ENCODE measurements around the gene BAIAP2L2.
"Not testable (repeated sequence)": the region's sequence is repeated elsewhere in the genome, so short reads cannot be mapped to it uniquely, and the experiment has no call there.

The BAIAP2L2 gene

GRCh38 chr22:38080474-38080849 lies 30.0 kb downstream of the BAIAP2L2 start:
- H3K4me3 ChIP-seq (ENCODE audit: low read depth, low read length): no peak overlapping the region
- DNase-seq (ENCODE audit: low read depth): no peak
- TF ChIP-seq CTCF (IDR thresholded peaks at IDR 0.05; ENCODE audit: insufficient read depth, low read depth, low read length, missing control alignments): no peak

GRCh38 chr22:38079804-38080203 lies 30.7 kb downstream of the BAIAP2L2 start:
- DNase-seq (ENCODE audit: low read depth): no peak
- H3K4me3 ChIP-seq (ENCODE audit: low read depth, low read length): no peak overlapping the region
- TF ChIP-seq CTCF (IDR thresholded peaks at IDR 0.05; ENCODE audit: insufficient read depth, low read depth, low read length, missing control alignments): no peak

GRCh38 chr22:38079208-38079607 lies 31.3 kb downstream of the BAIAP2L2 start:
- H3K4me3 ChIP-seq (ENCODE audit: low read depth, low read length); DNase-seq (ENCODE audit: low read depth): not testable (repeated sequence)

- no peak for TF ChIP-seq CTCF (IDR thresholded peaks at IDR 0.05; ENCODE audit: insufficient read depth, low read depth, low read length, missing control alignments)
- no peak overlapping the region for H3K4me3 ChIP-seq (ENCODE audit: low read depth, low read length)
- DNase-seq (ENCODE audit: low read depth): no peak
These were observed 32.2 kb downstream of the BAIAP2L2 start for GRCh38 chr22:38078046-38078840.

- TF ChIP-seq CTCF (IDR thresholded peaks at IDR 0.05; ENCODE audit: insufficient read depth, low read depth, low read length, missing control alignments): no peak
- H3K4me3 ChIP-seq (ENCODE audit: low read depth, low read length): no peak overlapping the region
- DNase-seq (ENCODE audit: low read depth): no peak
These were observed 32.9 kb downstream of the BAIAP2L2 start for GRCh38 chr22:38077595-38077994.

GRCh38 chr22:38077096-38077495 lies 33.4 kb downstream of the BAIAP2L2 start:
- TF ChIP-seq CTCF (IDR thresholded peaks at IDR 0.05; ENCODE audit: insufficient read depth, low read depth, low read length, missing control alignments): no peak
- DNase-seq (ENCODE audit: low read depth): no peak
- no peak overlapping the region for H3K4me3 ChIP-seq (ENCODE audit: low read depth, low read length)

GRCh38 chr22:38075961-38076360 lies 34.5 kb downstream of the BAIAP2L2 start:
- no peak for DNase-seq (ENCODE audit: low read depth)
- no peak for TF ChIP-seq CTCF (IDR thresholded peaks at IDR 0.05; ENCODE audit: insufficient read depth, low read depth, low read length, missing control alignments)
- H3K4me3 ChIP-seq (ENCODE audit: low read depth, low read length): no peak overlapping the region
